ENCODE measurements around the gene CRYBG2.
"Not testable (repeated sequence)": the region's sequence is repeated elsewhere in the genome, so short reads cannot be mapped to it uniquely, and the experiment has no call there.

CRYBG2 gene

DNA sequence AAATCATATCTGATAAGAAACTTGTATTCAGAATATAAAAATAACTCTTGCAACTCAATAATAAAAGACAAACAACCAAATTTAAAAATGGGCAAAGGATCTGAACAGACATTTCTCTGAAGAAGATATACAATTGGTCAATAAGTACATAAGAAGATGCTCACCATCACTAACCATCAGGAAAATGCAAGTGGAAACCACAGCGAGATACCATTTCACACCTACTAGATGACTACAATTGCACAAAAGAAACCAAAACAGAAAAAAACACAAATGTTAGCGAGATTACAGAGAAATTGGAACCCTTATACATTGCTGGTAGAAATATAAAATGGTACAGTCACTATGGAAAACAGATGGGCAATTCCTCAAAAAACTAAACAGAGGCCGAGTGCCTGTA is 30.1 kb upstream of the CRYBG2 start:
- Histone ChIP-seq H3K4me3 (ENCODE audit: low read depth, low read length) (no peak overlapping the region), H3K4me1 (no peaks in the 10 kb centered on the region), H3K9ac (no peak overlapping the region), H3K4me2 (ENCODE audit: low read length) (no peak overlapping the region), H2AFZ (no peak overlapping the region), H3K36me3 (ENCODE audit: control insufficient read depth, insufficient read depth, low read length) (no peaks in the 10 kb centered on the region), H3K9me3 (ENCODE audit: control insufficient read depth, low read length) (no peaks in the 10 kb centered on the region), H3K79me2 (no peaks in the 10 kb centered on the region), H3K27ac (no peak overlapping the region), H3K27me3 (ENCODE audit: control insufficient read depth, insufficient read depth, low read length) (no peaks in the 10 kb centered on the region)
- TF ChIP-seq, protein P1, sequence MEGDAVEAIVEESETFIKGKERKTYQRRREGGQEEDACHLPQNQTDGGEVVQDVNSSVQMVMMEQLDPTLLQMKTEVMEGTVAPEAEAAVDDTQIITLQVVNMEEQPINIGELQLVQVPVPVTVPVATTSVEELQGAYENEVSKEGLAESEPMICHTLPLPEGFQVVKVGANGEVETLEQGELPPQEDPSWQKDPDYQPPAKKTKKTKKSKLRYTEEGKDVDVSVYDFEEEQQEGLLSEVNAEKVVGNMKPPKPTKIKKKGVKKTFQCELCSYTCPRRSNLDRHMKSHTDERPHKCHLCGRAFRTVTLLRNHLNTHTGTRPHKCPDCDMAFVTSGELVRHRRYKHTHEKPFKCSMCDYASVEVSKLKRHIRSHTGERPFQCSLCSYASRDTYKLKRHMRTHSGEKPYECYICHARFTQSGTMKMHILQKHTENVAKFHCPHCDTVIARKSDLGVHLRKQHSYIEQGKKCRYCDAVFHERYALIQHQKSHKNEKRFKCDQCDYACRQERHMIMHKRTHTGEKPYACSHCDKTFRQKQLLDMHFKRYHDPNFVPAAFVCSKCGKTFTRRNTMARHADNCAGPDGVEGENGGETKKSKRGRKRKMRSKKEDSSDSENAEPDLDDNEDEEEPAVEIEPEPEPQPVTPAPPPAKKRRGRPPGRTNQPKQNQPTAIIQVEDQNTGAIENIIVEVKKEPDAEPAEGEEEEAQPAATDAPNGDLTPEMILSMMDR (IDR thresholded peaks at IDR 0.05): no peak

DNA sequence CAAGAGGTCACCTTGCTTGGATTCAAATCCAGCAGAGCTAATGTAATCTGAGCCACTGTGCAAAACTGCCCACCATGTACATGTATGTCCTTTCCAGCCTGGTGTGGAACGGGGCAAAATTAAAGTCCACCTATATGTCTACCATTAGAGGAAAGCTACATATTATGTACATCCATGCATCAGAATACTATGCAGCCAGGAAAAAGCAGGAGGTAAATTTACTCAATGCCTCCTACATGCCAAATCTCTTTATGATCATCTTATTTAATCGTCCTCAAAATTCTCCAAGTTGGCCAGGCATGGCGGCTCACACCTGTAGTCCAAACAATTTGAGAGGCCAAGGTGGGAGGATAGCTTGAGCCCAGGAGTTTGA is 24.9 kb upstream of the CRYBG2 start:
- Histone ChIP-seq H3K36me3 (ENCODE audit: control insufficient read depth, insufficient read depth, low read length) (no peaks in the 10 kb centered on the region), H3K79me2 (no peaks in the 10 kb centered on the region), H3K4me3 (ENCODE audit: low read depth, low read length) (no peak overlapping the region), H2AFZ (no peak overlapping the region), H3K9ac (no peak overlapping the region), H3K9me3 (ENCODE audit: control insufficient read depth, low read length) (no peaks in the 10 kb centered on the region), H3K4me2 (ENCODE audit: low read length) (no peak overlapping the region), H3K4me1 (no peaks in the 10 kb centered on the region), H3K27ac (no peak overlapping the region), H3K27me3 (ENCODE audit: control insufficient read depth, insufficient read depth, low read length) (no peaks in the 10 kb centered on the region)
- TF ChIP-seq, protein P1 (IDR thresholded peaks at IDR 0.05): no peak

DNA sequence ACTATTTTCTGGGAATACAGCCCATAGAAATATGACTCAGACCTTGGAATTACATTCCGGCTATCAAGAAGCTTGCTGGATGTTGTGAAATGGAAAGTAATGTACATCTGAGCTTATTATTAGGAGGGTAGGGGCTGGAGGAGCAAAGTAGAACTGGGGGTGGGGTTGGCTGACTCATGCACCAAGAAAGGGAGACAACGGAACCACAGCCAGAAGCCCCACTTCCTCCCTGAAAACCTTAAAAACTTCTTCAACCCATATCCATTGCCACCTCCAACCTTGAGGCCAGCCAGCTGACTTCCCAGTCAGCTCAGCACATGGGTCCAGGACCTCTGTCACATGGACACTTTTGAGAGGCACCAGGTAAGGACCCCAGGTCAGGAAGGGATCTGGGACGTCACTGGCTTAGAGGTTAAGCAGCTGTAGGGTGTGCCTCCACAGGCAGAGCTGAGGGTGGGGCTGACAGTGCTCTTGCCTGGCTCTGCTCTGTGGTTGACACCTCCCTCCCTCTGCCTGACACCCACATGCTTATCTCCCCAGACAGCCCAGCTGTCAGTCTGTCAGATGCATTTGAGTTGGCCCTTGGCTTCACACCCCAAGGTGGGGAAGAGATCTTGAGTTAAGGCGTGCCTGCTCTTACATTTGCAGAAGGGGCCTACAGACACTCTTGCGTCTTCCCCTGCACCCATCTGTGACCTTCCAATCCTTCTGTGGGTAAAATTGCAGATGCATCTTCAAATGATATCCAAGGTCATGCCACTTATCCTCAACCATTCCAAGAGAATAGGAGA is 24.4 kb upstream of the CRYBG2 start:
- Histone ChIP-seq H3K79me2 (no peaks in the 10 kb centered on the region), H3K36me3 (ENCODE audit: control insufficient read depth, insufficient read depth, low read length) (no peaks in the 10 kb centered on the region), H3K9ac (no peak overlapping the region), H3K27ac (no peak overlapping the region), H3K9me3 (ENCODE audit: control insufficient read depth, low read length) (no peaks in the 10 kb centered on the region), H2AFZ (no peak overlapping the region), H3K4me3 (ENCODE audit: low read depth, low read length) (no peak overlapping the region), H3K4me1 (no peaks in the 10 kb centered on the region), H3K27me3 (ENCODE audit: control insufficient read depth, insufficient read depth, low read length) (no peaks in the 10 kb centered on the region), H3K4me2 (ENCODE audit: low read length) (no peak overlapping the region)
- TF ChIP-seq, protein P1 (IDR thresholded peaks at IDR 0.05): no peak

DNA sequence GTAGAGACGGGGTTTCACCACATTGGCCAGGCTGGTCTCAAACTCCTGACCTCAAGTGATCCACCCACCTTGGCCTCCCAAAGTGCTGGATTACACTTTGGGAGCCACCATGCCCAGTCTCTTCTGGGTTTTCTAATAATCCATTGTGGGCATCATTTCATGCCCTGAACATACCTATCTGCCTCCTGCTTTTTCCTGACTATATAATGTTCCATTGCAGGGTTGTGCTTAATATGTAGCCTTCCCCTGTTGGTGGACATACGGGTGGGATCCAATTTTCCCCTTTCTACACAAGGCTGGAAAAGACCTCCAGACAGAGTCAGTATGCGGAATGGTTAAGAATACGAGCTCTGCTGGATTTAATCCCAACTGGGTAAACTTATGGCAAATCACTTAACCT is 22.1 kb upstream of the CRYBG2 start:
- TF ChIP-seq, protein P1 (IDR thresholded peaks at IDR 0.05): no peak
- Histone ChIP-seq H3K4me3 (ENCODE audit: low read depth, low read length) (no peak overlapping the region), H3K79me2 (no peaks in the 10 kb centered on the region), H3K27ac (no peak overlapping the region), H3K4me2 (ENCODE audit: low read length) (no peak overlapping the region), H2AFZ (no peak overlapping the region), H3K9me3 (ENCODE audit: control insufficient read depth, low read length) (no peaks in the 10 kb centered on the region), H3K36me3 (ENCODE audit: control insufficient read depth, insufficient read depth, low read length) (no peaks in the 10 kb centered on the region), H3K4me1 (no peaks in the 10 kb centered on the region), H3K27me3 (ENCODE audit: control insufficient read depth, insufficient read depth, low read length) (no peaks in the 10 kb centered on the region), H3K9ac (no peak overlapping the region)

DNA sequence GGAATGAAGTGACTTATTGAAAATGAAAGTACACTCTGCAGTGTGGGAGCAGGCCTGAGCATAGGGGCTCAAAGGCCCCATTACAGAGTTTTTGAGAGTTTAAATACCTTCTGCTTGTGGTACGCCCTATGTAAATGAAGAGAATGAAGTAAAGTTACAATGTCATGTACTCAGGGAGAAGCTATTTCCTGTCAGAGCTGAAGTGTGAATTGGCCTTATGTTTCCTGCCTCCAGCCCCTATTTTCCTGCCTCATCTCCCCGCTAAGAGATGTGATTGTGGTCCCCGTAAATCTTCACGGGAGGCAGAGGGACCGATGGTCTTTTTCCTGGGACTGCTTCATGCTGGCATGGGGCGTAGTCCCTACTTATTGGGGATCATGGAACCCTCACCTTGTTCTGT is 21.2 kb upstream of the CRYBG2 start:
- TF ChIP-seq, protein P1 (IDR thresholded peaks at IDR 0.05): no peak
- Histone ChIP-seq H3K4me2 (ENCODE audit: low read length) (no peak overlapping the region), H3K79me2 (no peaks in the 10 kb centered on the region), H3K4me3 (ENCODE audit: low read depth, low read length) (no peak overlapping the region), H3K27me3 (ENCODE audit: control insufficient read depth, insufficient read depth, low read length) (no peaks in the 10 kb centered on the region), H3K36me3 (ENCODE audit: control insufficient read depth, insufficient read depth, low read length) (no peaks in the 10 kb centered on the region), H3K9me3 (ENCODE audit: control insufficient read depth, low read length) (no peaks in the 10 kb centered on the region), H3K27ac (no peak overlapping the region), H3K9ac (no peak overlapping the region), H3K4me1 (no peaks in the 10 kb centered on the region), H2AFZ (no peak overlapping the region)

DNA sequence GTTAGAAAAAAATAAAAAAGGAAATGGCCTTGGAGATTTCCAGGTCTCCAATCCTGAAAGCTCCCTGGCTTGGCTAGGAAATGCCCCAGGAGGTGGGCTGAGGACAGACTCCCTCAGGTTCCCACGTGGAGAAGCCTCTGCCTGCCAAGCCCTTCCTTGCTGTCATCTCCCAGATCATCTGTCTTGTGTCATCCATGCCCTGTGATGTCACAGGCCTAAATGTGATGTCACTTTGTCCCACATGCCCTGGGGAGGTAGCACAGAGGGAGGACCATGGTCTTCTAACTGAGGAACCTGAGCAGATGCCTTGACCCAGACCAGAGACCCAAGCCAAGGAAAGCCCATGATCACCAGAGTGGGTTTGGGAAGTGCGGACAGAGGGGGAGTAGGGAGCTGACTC is 20.4 kb upstream of the CRYBG2 start:
- not testable (repeated sequence) for H3K36me3 ChIP-seq (ENCODE audit: control insufficient read depth, insufficient read depth, low read length); H3K4me2 ChIP-seq (ENCODE audit: low read length); H3K27me3 ChIP-seq (ENCODE audit: control insufficient read depth, insufficient read depth, low read length); H3K4me1 ChIP-seq; H3K79me2 ChIP-seq; H3K9ac ChIP-seq; H3K4me3 ChIP-seq (ENCODE audit: low read depth, low read length); H2AFZ ChIP-seq; H3K27ac ChIP-seq; H3K9me3 ChIP-seq (ENCODE audit: control insufficient read depth, low read length)

Measured in parathyroid adenoma (tissue), 2 donors.